HPDE6-E6E7 (cell line): ENCODE data around the gene CX3CR1.

ENCODE experiments used
- DNase-seq: peaks from one replicate; pipeline ENCODE4 v3.0.0; 2011; ENCODE audit warnings: missing footprints; ENCODE audit errors: extremely low spot score

CX3CR1 gene

DNA sequence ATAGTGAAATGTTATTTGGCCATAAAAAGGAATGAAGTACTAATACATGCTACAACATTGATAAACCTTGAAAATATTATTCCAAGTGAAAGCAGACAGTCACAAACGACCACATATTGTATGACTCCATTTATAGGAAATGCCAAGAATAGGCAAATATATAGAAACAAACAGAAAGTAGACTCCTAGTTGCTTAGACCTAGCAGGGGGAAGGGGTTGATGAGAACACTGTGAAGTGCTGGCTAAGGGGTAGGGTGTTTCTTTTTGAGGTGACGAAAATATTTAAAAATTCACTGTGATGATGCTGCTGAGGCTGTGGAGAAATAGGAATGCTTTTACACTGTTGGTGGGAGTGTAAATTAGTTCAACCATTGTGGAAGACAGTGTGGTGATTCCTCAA lies 56.9 kb downstream of the CX3CR1 start:
- DNase-seq, result no peak

GRCh38 chr3:39222462-39222861 lies 57.4 kb downstream of the CX3CR1 start:
- no peak for DNase-seq

DNA sequence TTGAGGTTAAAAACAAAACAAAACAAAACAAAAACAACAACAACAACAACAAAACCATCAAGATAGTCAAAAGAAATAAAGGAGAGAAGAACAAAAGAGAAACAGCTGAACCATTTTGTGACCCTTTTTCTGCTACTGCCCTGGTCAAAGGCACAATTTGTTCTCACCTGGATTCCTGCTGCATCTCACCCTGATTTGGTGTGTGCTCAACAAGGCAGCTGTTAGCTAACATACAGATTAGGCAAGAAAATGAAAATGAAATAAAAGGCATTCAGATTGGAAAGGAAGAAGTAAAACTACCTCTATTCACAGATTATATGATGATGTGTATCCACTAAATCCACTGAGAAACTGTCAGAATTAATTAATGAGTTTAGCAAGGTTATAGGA lies 58.7 kb downstream of the CX3CR1 start:
- no peak for DNase-seq

DNA sequence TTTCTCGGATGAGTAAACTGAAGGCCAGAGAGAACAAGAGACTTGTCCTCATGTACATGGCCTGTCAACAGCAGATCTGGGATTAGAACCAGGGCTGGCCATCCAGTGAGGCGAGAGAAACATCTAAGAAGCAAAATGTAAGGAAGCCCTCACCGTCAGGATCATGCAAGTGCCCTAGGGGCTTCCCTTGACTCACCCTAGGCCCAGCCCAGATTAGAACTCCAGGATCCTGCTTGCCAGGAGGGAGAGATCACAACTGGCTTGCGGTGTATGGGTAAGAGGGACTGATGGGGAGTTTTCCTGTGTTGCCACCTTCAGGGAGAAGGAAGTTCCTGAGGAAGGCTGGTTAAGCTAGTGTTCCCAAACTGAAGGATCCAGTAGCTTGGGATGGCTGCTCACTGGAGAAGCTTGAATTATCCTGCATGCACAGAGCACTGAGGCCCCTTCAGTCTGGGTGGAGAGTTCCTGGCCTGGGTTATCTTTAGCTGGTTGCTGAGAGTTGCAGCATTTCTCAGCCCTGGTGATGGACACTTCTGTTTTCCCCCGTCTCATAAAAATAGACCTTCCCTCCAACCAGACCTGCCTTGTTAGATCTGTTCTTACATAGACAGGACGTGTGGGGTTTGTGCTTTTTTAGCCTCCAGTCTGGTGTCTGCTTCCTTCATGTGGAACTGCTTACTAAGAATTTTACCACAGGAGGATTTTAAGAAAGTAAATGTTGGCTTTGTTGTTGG lies 59.3 kb downstream of the CX3CR1 start:
- DNase-seq, result no peak

DNA sequence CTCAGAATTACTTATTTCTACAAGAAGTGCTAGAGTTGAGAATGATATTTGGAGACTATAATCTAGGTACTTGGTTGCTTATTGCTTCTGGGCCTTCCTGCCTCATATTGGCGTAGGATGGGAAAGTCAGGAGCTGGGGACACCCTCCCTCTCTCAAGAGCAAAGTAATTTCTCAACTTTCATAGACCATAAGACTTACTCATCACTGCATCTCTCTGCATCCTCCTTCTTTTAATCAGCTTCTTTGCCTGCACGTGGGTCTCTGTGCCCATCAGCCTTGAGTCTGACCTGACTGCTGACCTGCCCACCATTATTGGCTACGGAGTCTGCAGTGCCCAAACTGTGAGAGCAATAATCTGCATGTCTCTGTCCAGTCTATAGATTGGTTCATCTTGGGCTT lies 60.1 kb downstream of the CX3CR1 start:
- DNase-seq, result no peak

DNA sequence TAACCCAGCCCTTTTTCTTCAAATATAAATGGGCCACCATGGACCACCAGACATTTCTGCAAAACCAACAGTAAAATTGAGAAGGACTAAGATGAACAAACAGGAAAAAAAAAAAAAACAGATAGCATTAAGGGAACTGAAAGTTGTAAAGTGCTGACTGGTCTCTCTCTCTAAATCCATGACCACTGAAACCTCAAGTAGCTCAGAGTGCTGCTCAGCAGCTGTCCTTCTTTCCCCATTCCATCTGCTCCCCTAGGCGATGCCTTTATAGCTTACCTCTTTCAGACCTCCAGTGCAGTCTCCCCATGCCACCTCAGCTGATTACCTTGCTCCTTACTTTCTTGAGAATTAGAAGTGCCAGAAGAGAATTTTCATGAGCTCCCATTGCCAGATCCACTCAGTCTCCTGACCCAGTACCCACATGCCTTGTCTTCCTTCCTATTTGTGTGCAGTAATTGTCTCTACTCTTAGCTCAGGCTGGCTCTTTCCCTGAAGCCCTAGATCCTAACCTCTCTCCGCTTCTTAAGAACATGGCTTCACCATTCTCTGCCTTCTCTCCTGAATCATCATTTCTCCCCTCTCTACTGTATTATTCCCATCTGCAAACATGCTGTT lies 63.6 kb downstream of the CX3CR1 start:
- DNase-seq, result no peak

DNA sequence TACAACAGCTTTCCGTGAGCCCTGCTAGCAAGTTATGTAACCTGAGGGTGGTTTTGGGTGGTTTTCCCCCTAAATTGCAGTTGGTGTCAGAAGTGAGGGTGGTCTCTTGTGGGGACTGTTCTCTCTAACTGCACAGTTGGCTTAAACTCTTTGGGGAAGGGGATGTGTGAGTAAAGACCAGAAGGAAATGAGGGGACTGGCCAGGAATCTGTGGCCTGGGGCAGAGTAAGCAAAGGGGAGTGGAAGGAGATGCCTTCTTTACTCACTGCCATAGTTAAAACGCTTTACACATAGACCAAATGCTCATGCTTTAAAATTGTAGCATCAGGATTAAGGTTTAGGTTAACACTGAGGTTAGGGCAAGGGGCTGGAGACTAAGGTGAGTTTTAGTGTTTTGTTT lies 66.2 kb downstream of the CX3CR1 start:
- DNase-seq, result no peak
